ENCODE results near the gene HNF4A.

- no peak for TF ChIP-seq RAD21 (IDR thresholded peaks at IDR 0.05; ENCODE audit: low read depth)
- TF ChIP-seq TEAD4 (IDR thresholded peaks at IDR 0.05) = no peak
- no peak for TF ChIP-seq USF1 (IDR thresholded peaks at IDR 0.05)
- no peak for TF ChIP-seq NFIC (IDR thresholded peaks at IDR 0.05)
- TF ChIP-seq CEBPB (IDR thresholded peaks at IDR 0.05) = no peak
- no peak for TF ChIP-seq ZBTB7A (IDR thresholded peaks at IDR 0.05; ENCODE audit: low read depth)
- TF ChIP-seq CREB1 (IDR thresholded peaks at IDR 0.05; ENCODE audit: low read depth) = no peak
These were observed 50.5 kb downstream of the HNF4A start for GRCh38 chr20:44405785-44406571.

Data from Ishikawa (cell line).